H1 (cell line): ENCODE data around the gene SLTM. TPM values are rescaled to one million over a fixed set of nuclear protein-coding genes. Genes with fewer than 3 reads are reported as not detected.

Experiments
- CREB1 ChIP-seq: IDR thresholded peaks from 2 replicates; pipeline ENCODE4 v1.6.1; 2012; ENCODE audit warnings: inconsistent platforms
- EZH2 ChIP-seq: fragments of 200-600 bp; sonication (generic); IDR thresholded peaks from 2 replicates; pipeline ENCODE4 v1.7.1; 2012; ENCODE audit warnings: low read depth, mild to moderate bottlenecking, moderate library complexity, low read length, inconsistent platforms; ENCODE audit not compliant: severe bottlenecking
- POLR2A ChIP-seq, 2 experiments: IDR thresholded peaks; 1 replicate in 1 of 2; 2 replicates in 1 of 2; pipeline ENCODE4 v1.6.1; 2011; ENCODE audit warnings: low read depth in 2 of 2, low read length in 2 of 2, mild to moderate bottlenecking in 2 of 2; ENCODE audit errors: control extremely low read depth in 1 of 2
- RAD21 ChIP-seq, 2 experiments: IDR thresholded peaks in 1 of 2; conservative IDR thresholded peaks in 1 of 2; 2 replicates each; pipeline ENCODE4 v1.6.1; 2011; ENCODE audit warnings: low read depth in 2 of 2, low read length in 2 of 2, improper control_type of control experiment in 1 of 2, inconsistent platforms in 1 of 2, mild to moderate bottlenecking in 1 of 2, moderate library complexity in 1 of 2
- polyA plus RNA-seq, 7 experiments: library from polyadenylated mRNA; depleted of rRNA in 3 of 7; stranded (reverse) in 5 of 7; unstranded in 2 of 7; fragments of >200 nt in 5 of 7; fragments of 200-250 nt in 2 of 7; gene quantifications; 1 replicate in 5 of 7; 2 replicates in 1 of 7; 4 replicates in 1 of 7; pipeline versions ENCODE4 v1.2.1 to v1.2.3, GENCODE V29; 2011 to 2013; ENCODE audit warnings: missing spikeins in 2 of 7, mixed read lengths in 2 of 7
- total RNA-seq: library from RNA; stranded (reverse); fragmentation: NEBNext Ultra II Directional; extraction: Animal tissue kit (Norgen Biotek cat#: 25700); gene quantifications from 2 replicates; pipeline ENCODE4 v1.2.1, GENCODE V29; 2021
- TF ChIP-seq, protein P1 (sequence below): fragments of 300-600 bp; sonication (generic); IDR thresholded peaks from 2 replicates; pipeline ENCODE4 v1.7.1; 2012; ENCODE audit warnings: low read length, moderate library complexity, mild to moderate bottlenecking, inconsistent platforms; ENCODE audit not compliant: insufficient replicate concordance

SLTM gene
- total and polyA plus RNA-seq, 2 of the 8 experiments (the other 6 are each of a cell fraction or from before 2014, with no cell fraction given) = 30.8 to 149 TPM

DNA sequence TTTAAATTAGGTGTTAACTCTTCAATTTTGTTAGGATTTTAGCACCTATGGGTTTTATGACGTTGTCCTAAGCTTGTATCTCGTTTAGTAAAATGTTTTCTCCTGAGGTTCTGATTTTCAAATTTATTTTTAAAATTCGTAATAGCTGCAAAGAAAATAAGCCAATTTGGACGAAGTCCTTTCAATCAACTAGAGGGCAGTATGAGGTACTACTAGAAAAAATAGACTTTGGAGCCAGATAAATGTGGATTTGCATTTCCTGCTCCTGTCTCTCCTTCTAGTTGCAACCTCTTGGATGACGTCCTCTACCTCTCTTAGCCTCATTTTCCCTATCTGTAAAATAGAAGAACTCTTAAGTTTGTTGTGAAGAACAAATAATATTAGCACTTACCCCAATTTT is 81.1 kb downstream of the SLTM start (continued):
- TF ChIP-seq, protein P1, sequence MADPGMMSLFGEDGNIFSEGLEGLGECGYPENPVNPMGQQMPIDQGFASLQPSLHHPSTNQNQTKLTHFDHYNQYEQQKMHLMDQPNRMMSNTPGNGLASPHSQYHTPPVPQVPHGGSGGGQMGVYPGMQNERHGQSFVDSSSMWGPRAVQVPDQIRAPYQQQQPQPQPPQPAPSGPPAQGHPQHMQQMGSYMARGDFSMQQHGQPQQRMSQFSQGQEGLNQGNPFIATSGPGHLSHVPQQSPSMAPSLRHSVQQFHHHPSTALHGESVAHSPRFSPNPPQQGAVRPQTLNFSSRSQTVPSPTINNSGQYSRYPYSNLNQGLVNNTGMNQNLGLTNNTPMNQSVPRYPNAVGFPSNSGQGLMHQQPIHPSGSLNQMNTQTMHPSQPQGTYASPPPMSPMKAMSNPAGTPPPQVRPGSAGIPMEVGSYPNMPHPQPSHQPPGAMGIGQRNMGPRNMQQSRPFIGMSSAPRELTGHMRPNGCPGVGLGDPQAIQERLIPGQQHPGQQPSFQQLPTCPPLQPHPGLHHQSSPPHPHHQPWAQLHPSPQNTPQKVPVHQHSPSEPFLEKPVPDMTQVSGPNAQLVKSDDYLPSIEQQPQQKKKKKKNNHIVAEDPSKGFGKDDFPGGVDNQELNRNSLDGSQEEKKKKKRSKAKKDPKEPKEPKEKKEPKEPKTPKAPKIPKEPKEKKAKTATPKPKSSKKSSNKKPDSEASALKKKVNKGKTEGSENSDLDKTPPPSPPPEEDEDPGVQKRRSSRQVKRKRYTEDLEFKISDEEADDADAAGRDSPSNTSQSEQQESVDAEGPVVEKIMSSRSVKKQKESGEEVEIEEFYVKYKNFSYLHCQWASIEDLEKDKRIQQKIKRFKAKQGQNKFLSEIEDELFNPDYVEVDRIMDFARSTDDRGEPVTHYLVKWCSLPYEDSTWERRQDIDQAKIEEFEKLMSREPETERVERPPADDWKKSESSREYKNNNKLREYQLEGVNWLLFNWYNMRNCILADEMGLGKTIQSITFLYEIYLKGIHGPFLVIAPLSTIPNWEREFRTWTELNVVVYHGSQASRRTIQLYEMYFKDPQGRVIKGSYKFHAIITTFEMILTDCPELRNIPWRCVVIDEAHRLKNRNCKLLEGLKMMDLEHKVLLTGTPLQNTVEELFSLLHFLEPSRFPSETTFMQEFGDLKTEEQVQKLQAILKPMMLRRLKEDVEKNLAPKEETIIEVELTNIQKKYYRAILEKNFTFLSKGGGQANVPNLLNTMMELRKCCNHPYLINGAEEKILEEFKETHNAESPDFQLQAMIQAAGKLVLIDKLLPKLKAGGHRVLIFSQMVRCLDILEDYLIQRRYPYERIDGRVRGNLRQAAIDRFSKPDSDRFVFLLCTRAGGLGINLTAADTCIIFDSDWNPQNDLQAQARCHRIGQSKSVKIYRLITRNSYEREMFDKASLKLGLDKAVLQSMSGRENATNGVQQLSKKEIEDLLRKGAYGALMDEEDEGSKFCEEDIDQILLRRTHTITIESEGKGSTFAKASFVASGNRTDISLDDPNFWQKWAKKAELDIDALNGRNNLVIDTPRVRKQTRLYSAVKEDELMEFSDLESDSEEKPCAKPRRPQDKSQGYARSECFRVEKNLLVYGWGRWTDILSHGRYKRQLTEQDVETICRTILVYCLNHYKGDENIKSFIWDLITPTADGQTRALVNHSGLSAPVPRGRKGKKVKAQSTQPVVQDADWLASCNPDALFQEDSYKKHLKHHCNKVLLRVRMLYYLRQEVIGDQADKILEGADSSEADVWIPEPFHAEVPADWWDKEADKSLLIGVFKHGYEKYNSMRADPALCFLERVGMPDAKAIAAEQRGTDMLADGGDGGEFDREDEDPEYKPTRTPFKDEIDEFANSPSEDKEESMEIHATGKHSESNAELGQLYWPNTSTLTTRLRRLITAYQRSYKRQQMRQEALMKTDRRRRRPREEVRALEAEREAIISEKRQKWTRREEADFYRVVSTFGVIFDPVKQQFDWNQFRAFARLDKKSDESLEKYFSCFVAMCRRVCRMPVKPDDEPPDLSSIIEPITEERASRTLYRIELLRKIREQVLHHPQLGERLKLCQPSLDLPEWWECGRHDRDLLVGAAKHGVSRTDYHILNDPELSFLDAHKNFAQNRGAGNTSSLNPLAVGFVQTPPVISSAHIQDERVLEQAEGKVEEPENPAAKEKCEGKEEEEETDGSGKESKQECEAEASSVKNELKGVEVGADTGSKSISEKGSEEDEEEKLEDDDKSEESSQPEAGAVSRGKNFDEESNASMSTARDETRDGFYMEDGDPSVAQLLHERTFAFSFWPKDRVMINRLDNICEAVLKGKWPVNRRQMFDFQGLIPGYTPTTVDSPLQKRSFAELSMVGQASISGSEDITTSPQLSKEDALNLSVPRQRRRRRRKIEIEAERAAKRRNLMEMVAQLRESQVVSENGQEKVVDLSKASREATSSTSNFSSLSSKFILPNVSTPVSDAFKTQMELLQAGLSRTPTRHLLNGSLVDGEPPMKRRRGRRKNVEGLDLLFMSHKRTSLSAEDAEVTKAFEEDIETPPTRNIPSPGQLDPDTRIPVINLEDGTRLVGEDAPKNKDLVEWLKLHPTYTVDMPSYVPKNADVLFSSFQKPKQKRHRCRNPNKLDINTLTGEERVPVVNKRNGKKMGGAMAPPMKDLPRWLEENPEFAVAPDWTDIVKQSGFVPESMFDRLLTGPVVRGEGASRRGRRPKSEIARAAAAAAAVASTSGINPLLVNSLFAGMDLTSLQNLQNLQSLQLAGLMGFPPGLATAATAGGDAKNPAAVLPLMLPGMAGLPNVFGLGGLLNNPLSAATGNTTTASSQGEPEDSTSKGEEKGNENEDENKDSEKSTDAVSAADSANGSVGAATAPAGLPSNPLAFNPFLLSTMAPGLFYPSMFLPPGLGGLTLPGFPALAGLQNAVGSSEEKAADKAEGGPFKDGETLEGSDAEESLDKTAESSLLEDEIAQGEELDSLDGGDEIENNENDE = no peak
- TF ChIP-seq CREB1 (no peak), POLR2A (IDR thresholded peaks at IDR 0.05; ENCODE audit: control extremely low read depth in 1 of 2, low read depth in 2 of 2, low read length in 2 of 2) (no peak), RAD21 (IDR thresholded peaks at IDR 0.05 in 1 of 2, conservative IDR thresholded peaks at IDR 0.05 in 1 of 2; ENCODE audit: low read depth in 2 of 2, low read length in 2 of 2) (peak in 1 of 2 experiments; percentile 24; a peak in 1 of 4 replicates), EZH2 (no peak)
